Glomerular visceral epithelial cell (primary cell): ENCODE measurements around the gene SLC35E3.
"Not testable (repeated sequence)": the region's sequence is repeated elsewhere in the genome, so short reads cannot be mapped to it uniquely, and the experiment has no call there.

Experiments
- DNase-seq: peaks from one replicate; pipeline ENCODE4 v3.0.0-alpha.2; 2016; ENCODE audit errors: extremely low spot score

SLC35E3 gene

DNA sequence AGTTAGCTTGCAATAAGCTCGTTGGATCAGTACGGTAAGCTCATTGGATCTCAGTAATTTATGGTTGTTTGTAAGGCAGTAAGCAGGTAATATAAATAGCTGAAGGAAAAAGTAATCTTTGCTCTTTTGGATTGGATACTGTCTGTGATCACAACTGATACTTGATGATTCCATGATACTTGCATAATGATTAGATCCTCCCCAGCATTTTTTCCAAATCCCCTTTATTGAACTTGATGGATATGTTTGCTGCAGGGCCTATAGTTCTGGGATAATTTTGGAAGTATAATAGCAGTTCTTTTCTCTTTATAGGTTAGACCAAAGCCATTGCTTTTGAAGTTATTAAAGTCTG lies 67.2 kb downstream of the SLC35E3 start:
- DNase-seq: no peak

DNA sequence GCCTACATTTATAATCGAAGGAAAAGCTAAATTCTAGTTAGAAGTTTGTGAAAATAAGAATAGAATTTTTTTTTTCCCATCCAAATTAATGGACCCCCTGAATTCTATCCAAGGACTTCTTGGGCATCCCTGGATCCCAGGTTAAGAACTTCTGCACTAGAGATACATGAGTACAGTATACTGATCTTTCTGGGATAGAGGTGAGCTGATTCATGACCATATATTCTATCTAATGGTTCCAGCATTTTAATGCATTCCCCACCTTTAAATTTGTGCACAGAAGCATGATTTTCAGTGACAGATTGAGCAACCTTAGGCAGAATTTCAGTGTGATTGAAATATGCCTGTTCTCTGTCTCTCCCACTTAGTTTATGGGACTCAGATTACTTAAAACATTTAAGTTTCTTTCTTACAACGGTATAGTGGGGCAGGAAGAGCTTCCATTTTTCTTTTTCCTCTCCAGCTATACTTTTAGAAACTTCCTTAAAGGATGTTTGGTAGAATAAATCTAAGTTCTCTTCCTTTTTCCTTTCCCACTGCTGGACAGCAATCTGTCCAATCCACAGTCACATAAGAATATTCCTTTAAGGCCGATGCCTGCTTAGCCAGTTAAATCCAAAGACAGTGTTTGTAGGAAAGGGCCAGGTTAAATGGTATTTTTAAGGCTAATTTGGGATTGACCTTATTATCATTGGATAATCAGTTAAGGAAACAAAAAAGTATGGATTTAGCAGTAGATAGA lies 68.7 kb downstream of the SLC35E3 start:
- DNase-seq: no peak

DNA sequence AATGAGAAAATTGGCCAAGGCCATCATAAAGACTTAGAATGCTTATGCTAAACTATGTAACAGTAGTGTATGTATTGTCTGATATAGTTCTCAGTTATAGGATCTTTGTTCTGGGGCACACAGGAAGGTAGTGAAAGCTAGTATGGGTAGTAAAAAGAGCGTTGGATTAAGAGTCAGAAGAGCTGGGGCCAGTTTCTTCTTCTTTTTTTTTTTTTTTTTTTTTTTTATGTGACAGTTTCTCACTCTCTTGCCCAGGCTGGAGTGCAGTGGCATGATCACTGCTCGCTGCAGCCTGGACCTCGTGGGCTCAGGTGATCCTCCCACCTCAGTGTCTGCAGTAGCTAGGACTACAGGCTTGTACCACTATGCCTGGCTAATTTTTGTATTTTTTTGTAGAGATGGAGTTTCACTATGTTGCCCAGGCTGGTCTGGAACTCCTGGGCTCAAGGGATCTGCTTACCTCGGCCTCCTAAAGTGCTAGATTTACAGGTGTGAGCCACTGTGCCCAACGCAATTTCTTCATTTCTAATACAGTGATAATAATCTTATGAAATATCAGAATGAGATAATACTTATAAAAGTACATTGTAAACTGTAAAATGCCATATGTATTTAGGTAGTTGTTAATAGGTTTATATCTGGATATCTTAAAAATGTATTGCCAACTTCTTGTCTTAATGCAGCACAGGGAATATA lies 69.4 kb downstream of the SLC35E3 start:
- no peak for DNase-seq

DNA sequence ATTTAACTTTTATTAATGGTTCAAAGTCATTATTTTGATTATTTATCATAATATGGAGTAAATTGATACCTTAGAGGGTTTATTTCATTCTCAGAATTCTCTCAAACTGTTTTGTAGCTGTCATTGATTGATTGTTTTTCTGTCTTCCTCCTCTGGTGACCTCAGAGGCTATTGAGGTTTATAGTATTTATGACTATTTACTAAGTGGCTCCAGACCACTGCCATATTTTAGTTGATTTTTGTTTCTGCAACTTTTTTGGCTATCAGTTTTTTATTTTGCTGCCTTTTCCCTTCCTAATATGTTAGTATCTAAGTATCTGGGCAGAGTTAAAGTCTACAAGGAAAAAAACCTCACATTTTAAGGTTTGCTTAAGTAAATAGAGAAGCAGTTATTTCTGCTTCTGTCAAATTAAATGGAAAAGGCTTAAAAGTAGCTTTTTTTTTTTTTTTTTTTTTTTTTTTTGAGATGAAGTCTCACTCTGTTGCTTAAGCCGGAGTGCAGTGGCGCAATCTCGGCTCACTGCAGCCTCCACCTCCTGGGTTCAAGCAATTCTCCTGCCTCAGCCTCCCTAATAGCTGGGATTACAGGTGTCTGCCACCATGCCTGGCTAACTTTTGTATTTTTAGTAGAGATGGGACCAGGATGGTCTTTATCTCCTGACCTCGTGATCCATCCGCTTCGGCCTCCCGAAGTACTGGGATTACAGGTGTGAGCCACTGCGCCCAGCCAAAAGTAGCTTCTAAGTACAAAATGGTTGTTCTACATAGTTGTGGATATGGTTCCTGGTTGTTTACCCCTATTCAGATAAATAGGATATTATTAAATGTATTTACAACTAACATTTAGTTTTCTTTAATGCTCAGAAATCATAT lies 70.2 kb downstream of the SLC35E3 start:
- DNase-seq: no peak

DNA sequence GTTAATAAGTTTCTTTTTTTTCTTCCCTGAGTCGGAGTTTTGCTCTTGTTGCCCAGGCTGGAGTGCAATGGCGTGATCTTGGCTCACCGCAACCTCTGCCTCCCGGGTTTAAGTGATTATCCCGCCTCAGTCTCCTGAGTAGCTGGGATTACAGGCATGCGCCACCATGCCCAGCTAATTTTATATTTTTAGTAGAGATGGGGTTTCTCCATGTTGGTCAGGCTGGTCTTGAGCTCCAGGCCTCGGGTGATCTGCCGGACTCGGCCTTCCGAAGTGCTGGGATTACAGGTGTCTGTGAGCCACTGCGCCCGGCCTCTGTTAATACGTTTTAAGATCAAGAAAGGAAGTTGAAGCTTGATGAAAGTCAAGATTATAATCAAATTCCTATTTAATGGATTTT lies 73.5 kb downstream of the SLC35E3 start:
- DNase-seq: not testable (repeated sequence)

DNA sequence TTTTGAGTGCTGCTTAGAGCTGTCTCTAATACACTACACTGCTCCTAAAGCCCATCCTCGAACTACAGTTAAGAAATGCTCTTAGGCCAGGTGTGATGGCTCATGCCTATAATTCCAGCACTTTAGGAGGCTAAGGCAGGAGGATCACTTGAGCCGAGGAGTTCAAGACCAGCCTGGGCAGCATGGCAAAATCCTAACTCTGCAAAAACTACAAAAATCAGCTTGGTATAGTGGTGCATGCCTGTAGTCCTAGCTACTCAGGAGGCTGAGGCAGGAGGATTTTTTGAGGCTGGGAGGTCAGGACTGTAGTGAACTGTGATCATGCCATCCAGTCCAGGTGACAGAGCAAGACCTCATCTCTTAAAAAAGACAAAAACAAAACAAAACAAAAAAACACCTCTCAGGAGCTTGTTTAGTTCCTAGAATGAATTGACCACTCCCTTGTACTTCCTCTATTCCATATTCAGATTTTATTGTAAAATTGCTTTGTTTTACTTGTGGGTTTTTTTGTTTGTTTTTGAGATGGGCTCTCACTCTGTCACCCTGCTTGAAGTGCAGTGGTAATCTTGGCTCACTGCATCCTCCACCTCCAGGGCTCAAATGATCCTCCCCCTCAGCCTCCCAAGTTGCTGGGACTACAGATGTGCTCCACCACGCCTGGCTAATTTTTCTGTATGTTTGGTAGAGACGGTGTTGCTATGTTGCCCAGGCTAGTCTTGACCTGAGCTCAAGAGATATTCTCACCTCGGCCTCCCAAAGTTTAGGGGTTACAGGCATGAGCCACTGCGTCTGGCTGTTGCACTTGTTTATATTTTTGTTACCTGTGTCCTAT lies 75.6 kb downstream of the SLC35E3 start:
- DNase-seq: peak; percentile 34

DNA sequence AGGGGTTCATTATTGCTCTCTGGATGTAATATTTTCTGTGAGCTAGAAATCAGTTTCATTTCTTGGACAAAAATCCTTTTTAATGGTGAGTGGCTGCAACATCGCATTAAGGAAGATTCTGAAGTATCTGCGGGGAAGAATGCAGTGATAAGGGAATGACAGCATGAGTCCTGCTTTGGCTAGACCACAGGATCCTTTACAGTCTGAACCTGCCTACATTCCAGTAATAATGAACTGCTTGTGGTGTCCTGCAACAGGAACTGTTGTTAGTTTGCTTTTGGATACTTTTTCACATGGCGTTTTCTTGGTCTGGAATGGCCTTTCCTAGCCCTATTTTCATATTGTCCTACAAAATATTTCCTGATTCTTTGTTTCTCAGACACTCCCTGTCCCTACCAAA lies 77.7 kb downstream of the SLC35E3 start:
- peak; percentile 51 for DNase-seq

DNA sequence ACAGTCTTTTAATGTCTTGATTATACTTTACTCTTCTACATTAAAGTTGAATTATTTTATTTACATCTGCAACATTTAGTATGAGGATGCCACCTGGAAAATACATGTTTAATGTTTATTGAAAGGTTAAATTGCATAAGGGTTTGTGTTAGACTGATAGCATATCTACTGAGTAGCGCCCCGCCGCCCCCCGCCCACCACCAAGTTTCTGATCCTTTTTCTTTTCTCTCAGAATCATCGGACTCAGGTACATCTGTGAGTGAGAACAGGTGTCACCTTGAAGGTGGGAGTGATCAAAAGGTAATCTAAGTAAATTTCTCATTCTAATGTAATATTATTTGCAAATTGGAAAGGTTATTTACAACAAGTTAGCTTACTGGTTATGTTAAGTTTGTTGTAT lies 78.2 kb downstream of the SLC35E3 start:
- no peak for DNase-seq

DNA sequence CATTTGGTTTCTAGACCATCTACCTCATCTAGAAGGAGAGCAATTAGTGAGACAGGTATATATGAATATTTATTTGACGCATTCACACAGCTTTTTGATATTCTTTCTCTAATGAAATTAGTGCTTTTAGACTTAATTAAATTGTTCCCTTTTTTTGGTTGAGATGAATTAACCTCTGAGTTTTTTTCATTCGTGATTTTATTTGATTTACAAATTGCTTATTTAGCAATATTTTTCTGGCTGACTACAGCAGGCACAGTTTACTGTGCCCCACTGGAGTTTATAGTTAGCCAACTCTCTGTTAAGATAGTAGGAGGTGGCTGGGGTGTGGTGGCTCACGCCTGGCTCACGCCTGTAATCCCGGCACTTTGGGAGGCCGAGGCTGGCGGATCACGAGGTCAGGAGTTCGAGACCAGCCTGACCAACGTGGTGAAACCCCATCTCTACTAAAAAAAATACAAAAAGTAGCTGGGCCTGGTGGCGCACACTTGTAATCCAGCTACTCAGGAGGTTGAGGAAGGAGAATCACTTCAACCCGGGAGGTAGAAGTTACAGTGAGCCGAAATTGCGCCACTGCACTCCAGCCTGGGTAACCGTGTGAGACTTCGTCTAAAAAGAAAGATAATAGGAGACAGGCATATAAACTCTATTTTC lies 78.7 kb downstream of the SLC35E3 start:
- no peak for DNase-seq

DNA sequence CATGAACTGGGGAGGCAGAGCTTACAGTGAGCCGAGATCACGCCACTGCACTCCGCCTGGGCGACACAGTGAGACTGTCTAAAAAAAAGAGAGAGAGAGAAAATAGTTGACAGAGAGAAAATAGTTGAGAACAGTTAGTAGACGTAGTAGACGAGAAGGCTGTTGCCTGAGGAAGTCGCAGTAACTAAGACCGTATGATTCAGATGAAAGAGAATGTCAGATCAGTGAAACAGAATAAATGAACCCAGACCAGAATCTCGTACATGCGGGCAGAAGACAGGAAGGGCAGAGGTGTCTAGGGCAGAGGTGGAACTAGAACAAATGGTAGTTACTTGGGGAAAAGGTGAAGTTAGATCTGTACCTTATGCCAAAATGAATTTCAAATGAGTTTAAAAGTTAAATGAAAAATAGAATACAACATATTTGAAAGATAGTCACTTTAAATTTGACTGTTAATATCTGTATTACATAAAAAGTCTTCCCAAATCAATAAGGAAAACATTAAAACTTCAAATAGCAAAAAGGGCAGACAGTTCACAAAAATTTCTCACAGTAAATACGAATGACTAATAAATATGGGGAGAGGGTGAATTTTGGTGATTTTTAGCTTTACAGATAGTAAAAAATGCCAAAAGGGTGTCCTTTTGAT lies 79.7 kb downstream of the SLC35E3 start:
- no peak for DNase-seq

DNA sequence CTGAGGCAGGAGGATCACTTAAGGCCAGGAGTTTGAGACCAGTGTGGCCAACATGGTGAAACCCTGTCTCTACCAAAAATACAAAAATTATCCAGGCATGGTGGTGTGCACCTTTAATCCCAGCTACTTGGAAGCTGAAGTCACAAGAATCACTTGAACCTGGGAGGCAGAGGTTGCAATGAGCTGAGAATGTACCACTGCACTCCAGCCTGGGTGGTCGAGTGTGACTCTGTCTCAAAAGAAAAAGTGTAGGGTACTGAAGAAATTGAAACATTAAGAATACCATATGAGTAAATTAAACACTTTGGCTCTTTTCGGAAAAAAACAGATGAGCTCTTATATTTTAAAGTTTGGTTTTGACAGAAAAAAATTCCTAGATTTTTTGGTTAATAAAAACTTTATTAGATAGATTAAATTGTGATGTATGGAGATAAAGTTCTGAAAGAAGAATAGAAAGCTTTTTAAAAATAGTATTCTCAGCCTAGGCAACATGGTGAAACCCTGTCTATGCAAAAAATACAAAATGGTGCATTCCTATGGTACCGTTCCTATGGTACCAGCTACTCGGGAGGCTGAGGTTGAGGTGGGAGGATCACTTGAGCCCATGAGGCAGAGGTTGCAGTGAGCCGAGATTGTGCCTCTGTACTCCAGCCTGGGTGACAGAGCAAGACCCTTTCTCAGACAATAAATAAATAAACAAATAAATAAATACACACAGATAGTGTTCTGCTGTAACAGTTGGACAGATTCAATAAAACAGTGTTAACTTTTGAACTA lies 82.1 kb downstream of the SLC35E3 start:
- no peak for DNase-seq

DNA sequence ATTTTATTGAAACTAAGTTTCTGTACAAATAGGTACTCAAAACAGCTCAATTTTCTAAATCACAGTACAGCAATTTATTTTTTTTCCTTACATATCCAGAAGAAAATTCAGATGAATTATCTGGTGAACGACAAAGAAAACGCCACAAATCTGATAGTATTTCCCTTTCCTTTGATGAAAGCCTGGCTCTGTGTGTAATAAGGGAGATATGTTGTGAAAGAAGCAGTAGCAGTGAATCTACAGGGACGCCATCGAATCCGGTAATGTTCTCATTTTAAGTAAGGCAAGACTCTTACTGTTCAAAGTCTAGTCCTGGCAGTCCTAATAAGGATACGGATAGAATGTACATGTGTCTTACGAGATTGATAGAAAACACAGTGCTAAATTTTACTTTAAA lies 82.7 kb downstream of the SLC35E3 start:
- DNase-seq: no peak
